Neuronal stem cell (in vitro differentiated cells): ENCODE data around the gene IQCE.

Experiments
- DNase-seq: peaks from one replicate; pipeline ENCODE4 v3.0.0-alpha.2; 2013; ENCODE audit warnings: low spot score
- H2AFZ ChIP-seq: one replicate; pipeline ENCODE4 v1.6.1; 2013; ENCODE audit warnings: mild to moderate bottlenecking, low read length, inconsistent platforms
- H2AK5ac ChIP-seq: 2 replicates; pipeline ENCODE4 v1.6.1; 2013; ENCODE audit warnings: low read depth, mild to moderate bottlenecking, inconsistent platforms, low read length, moderate library complexity, mixed read lengths
- H2BK120ac ChIP-seq: 2 replicates; pipeline ENCODE4 v1.6.1; 2013; ENCODE audit warnings: low read depth, mild to moderate bottlenecking, inconsistent platforms, low read length, moderate library complexity, mixed read lengths
- H2BK12ac ChIP-seq: one replicate; pipeline ENCODE4 v1.6.1; 2013; ENCODE audit warnings: low read length, inconsistent platforms
- H2BK15ac ChIP-seq: 2 replicates; pipeline ENCODE4 v1.6.1; 2013; ENCODE audit warnings: mild to moderate bottlenecking, low read length, inconsistent platforms, mixed read lengths
- H2BK5ac ChIP-seq: one replicate; pipeline ENCODE4 v1.6.1; 2013; ENCODE audit warnings: inconsistent platforms, mild to moderate bottlenecking, low read length, moderate library complexity
- H3K14ac ChIP-seq: one replicate; pipeline ENCODE4 v1.6.1; 2013; ENCODE audit warnings: low read length, inconsistent platforms
- H3K18ac ChIP-seq: 2 replicates; pipeline ENCODE4 v1.6.1; 2013; ENCODE audit warnings: low read length, inconsistent platforms
- H3K23ac ChIP-seq: 2 replicates; pipeline ENCODE4 v1.6.1; 2013; ENCODE audit warnings: low read depth, mild to moderate bottlenecking, mixed read lengths, low read length, inconsistent platforms; ENCODE audit not compliant: poor library complexity
- H3K27ac ChIP-seq: replicated peaks from 3 replicates; pipeline ENCODE4 v1.5.1; 2013; ENCODE audit warnings: low read length, inconsistent platforms
- H3K27me3 ChIP-seq, 3 experiments: 2 replicates each; pipeline ENCODE4 v1.6.1; 2013; ENCODE audit warnings: low read length in 3 of 3, mild to moderate bottlenecking in 2 of 3, inconsistent platforms in 1 of 3, low read depth in 1 of 3, mixed read lengths in 1 of 3, moderate library complexity in 1 of 3; ENCODE audit not compliant: control insufficient read depth in 3 of 3, insufficient read depth in 3 of 3
- H3K36me3 ChIP-seq, 2 donors: replicated peaks in 1 of 2; 2 replicates each; pipeline ENCODE4 v1.6.1; 2013; ENCODE audit warnings: low read length in 2 of 2; ENCODE audit not compliant: control insufficient read depth in 2 of 2, insufficient read depth in 2 of 2
- H3K4ac ChIP-seq: 2 replicates; pipeline ENCODE4 v1.6.1; 2013; ENCODE audit warnings: inconsistent platforms, mild to moderate bottlenecking, low read length, moderate library complexity
- H3K4me1 ChIP-seq, 2 donors: 1 replicate in 1 of 2; 2 replicates in 1 of 2; pipeline ENCODE4 v1.6.1; 2013; ENCODE audit warnings: low read length in 2 of 2, low read depth in 1 of 2; ENCODE audit not compliant: control insufficient read depth in 2 of 2, insufficient read depth in 1 of 2
- H3K4me2 ChIP-seq: one replicate; pipeline ENCODE4 v1.6.1; 2013; ENCODE audit warnings: mild to moderate bottlenecking, low read length, inconsistent platforms; ENCODE audit not compliant: insufficient read depth, poor library complexity, severe bottlenecking
- H3K4me3 ChIP-seq, 2 donors: 2 replicates each; pipeline ENCODE4 v1.5.1; 2013; ENCODE audit warnings: low read length in 2 of 2, mild to moderate bottlenecking in 2 of 2, inconsistent platforms in 1 of 2, moderate library complexity in 1 of 2
- H3K79me1 ChIP-seq: one replicate; pipeline ENCODE4 v1.6.1; 2013; ENCODE audit warnings: low read depth, mild to moderate bottlenecking, inconsistent platforms, low read length, moderate library complexity
- H3K9ac ChIP-seq: one replicate; pipeline ENCODE4 v1.6.1; 2013; ENCODE audit warnings: mild to moderate bottlenecking, low read depth, low read length, inconsistent platforms; ENCODE audit not compliant: poor library complexity
- H3K9me3 ChIP-seq, 2 donors: replicated peaks in 1 of 2; 2 replicates each; pipeline versions ENCODE3 to v1.6.1; 2013; ENCODE audit warnings: low read length in 2 of 2, mild to moderate bottlenecking in 2 of 2, inconsistent platforms in 1 of 2, low read depth in 1 of 2, mixed read lengths in 1 of 2, moderate library complexity in 1 of 2; ENCODE audit not compliant: control insufficient read depth in 2 of 2, insufficient read depth in 1 of 2
- H4K8ac ChIP-seq: one replicate; pipeline ENCODE4 v1.6.1; 2013; ENCODE audit warnings: low read depth, mild to moderate bottlenecking, inconsistent platforms, low read length, moderate library complexity
- H4K91ac ChIP-seq: one replicate; pipeline ENCODE4 v1.6.1; 2013; ENCODE audit warnings: low read length, low read depth, mild to moderate bottlenecking, inconsistent platforms; ENCODE audit not compliant: poor library complexity
- WGBS, 2 donors: extraction: QIAGEN DNeasy Blood & Tissue Kit; methylation state at CpG; one replicate each; pipeline ENCODE4 v1.1.7; 2013; ENCODE audit warnings: missing lambda C conversion rate in 2 of 2, mixed read lengths in 1 of 2; ENCODE audit not compliant: insufficient read length in 2 of 2, insufficient replicate concordance in 1 of 2; ENCODE audit errors: extremely low coverage in 2 of 2; 5-methylcytosine and 5-hydroxymethylcytosine counted together

The IQCE gene

GRCh38 chr7:2641406-2642393 is 82.9 kb downstream of the IQCE start:
- H3K4me1 ChIP-seq: peaks cover 39 to 40% of the 10 kb centered on the region in 2 donors
- H3K14ac ChIP-seq: peak overlapping the region; percentile 49
- H3K4me2 ChIP-seq: peak overlapping the region; percentile 37
- peak overlapping the region; percentile 82 for H4K91ac ChIP-seq
- H2BK12ac ChIP-seq: peak overlapping the region; percentile 67
- peak overlapping the region; percentile 78 for H3K4ac ChIP-seq
- peak overlapping the region; percentile 96 for H2AK5ac ChIP-seq
- peak overlapping the region; percentile 86 for H3K9ac ChIP-seq
- DNase-seq: peak; percentile 88
- H3K27me3 ChIP-seq: no peaks in the 10 kb centered on the region
- peak overlapping the region; percentile 95 for H2BK15ac ChIP-seq
- H2BK5ac ChIP-seq: peak overlapping the region; percentile 99
- H3K23ac ChIP-seq: no peak overlapping the region
- peak overlapping the region; percentile 98 for H3K18ac ChIP-seq
- H3K9me3 ChIP-seq: no peaks in the 10 kb centered on the region
- H2AFZ ChIP-seq: no peak overlapping the region
- H2BK120ac ChIP-seq: peak overlapping the region; percentile 10
- peaks cover 12 to 28% of the 10 kb centered on the region in 2 donors for H3K36me3 ChIP-seq
- no CpG with 5 or more reads among the region's 39 CpGs for WGBS, 2 donors
- no peak overlapping the region for H3K4me3 ChIP-seq
- no peak overlapping the region for H4K8ac ChIP-seq
- H3K79me1 ChIP-seq: peaks cover 48% of the 10 kb centered on the region
- H3K27ac ChIP-seq: peak overlapping the region; percentile 90

GRCh38 chr7:2643386-2644219 is 84.8 kb downstream of the IQCE start:
- Histone ChIP-seq H2AK5ac (peak overlapping the region; percentile 96), H2BK15ac (peak overlapping the region; percentile 45), H2BK120ac (no peak overlapping the region), H3K4ac (no peak overlapping the region), H3K9me3 (no peaks in the 10 kb centered on the region), H3K36me3 (peaks cover 27 to 46% of the 10 kb centered on the region in 2 donors), H2BK12ac (no peak overlapping the region), H3K4me1 (peaks cover 35 to 40% of the 10 kb centered on the region in 2 donors), H3K27ac (no peak overlapping the region), H2AFZ (no peak overlapping the region), H3K23ac (peak overlapping the region; percentile 80), H3K4me2 (no peak overlapping the region), H3K4me3 (no peak overlapping the region), H3K79me1 (peaks cover 49% of the 10 kb centered on the region), H2BK5ac (no peak overlapping the region), H3K14ac (no peak overlapping the region), H3K27me3 (no peaks in the 10 kb centered on the region), H3K18ac (peak overlapping the region; percentile 85), H4K8ac (no peak overlapping the region), H4K91ac (no peak overlapping the region), H3K9ac (peak overlapping the region; percentile 80)
- DNase-seq: no peak
- no CpG with 5 or more reads among the region's 29 CpGs for WGBS, 2 donors

GRCh38 chr7:2644220-2644561 is 85.4 kb downstream of the IQCE start:
- peak overlapping the region; percentile 31 for H3K27ac ChIP-seq

More at GRCh38 chr7:2644220-2644561, 85.4 kb downstream of the IQCE start:
- H3K9me3 ChIP-seq: no peaks in the 10 kb centered on the region
- peak overlapping the region; percentile 52 for H2AK5ac ChIP-seq
- no peak overlapping the region for H2BK5ac ChIP-seq
- no peak overlapping the region for H3K4ac ChIP-seq
- peaks cover 35 to 40% of the 10 kb centered on the region in 2 donors for H3K4me1 ChIP-seq
- H2AFZ ChIP-seq: no peak overlapping the region
- peaks cover 30 to 47% of the 10 kb centered on the region in 2 donors for H3K36me3 ChIP-seq
- peak overlapping the region; percentile 89 for H3K14ac ChIP-seq
- no peak overlapping the region for H2BK120ac ChIP-seq
- H3K27me3 ChIP-seq: no peaks in the 10 kb centered on the region
- H3K23ac ChIP-seq: peak overlapping the region; percentile 93
- no peak overlapping the region for H2BK12ac ChIP-seq
- no peak overlapping the region for H4K8ac ChIP-seq
- H4K91ac ChIP-seq: no peak overlapping the region
- no peak overlapping the region for H3K4me3 ChIP-seq
- no peak overlapping the region for H2BK15ac ChIP-seq
- H3K9ac ChIP-seq: peak overlapping the region; percentile 7
- peak overlapping the region; percentile 71 for H3K18ac ChIP-seq
- WGBS, 2 donors: no CpG with 5 or more reads among the region's 6 CpGs
- peaks cover 47% of the 10 kb centered on the region for H3K79me1 ChIP-seq
- no peak for DNase-seq
- no peak overlapping the region for H3K4me2 ChIP-seq
